ENCODE data around the gene TIMP3. TPM values are rescaled to one million over a fixed set of nuclear protein-coding genes. Genes with fewer than 3 reads are reported as not detected.

TIMP3 gene
- total RNA-seq, 1 donor from 2014 or later: not detected

DNA sequence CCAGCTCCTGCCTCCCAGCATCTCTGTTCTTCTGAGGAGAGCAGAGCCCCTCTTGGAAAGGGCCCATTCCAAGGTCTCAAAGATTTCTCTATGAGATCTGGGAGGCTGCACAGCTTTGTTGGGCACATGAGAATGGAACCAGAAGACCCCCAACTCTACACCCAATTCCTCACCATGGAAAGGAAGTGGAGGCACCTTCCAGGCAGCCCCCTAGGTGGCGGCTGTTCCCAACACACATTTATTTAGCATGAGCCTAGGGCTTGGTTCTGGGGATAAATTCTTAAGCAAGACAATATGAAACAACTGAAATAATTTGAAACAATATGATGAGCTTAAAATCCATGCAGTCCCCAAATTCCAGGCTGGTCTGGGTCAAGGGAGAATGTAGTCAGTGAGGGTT, 100.4 kb downstream of the TIMP3 start:
- Mint-ChIP-seq H3K9me3 (no peaks in the 10 kb centered on the region), H3K27ac (no peak overlapping the region), H3K27me3 (no peaks in the 10 kb centered on the region), H3K4me1 (no peaks in the 10 kb centered on the region), H3K4me3 (no peak overlapping the region), H3K36me3 (ENCODE audit: low read depth) (no peaks in the 10 kb centered on the region)
- intact Hi-C loops (cut with micrococcal nuclease): no loop called here
- no peak for DNase-seq

DNA sequence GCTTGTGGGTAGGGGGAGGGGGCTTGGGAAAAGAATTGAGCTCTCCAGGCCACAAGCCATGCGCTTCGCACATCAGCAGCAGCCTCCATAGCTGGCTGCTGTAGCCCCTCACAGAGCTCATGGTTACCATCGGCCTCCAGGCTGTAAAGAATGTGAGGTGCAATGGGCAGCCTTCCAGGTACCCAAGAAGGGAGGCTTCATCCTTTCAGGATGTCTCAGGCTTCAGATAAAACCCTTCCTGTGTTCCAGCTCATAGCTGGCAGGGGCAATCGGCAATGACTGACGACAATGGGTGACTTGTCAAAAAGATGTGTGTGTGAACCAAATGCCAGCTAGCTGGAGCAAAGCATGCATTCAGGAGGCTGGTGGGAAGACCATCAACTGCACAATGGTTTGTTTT, 102.0 kb downstream of the TIMP3 start:
- intact Hi-C loops (cut with micrococcal nuclease): no loop called here
- no peaks in the 10 kb centered on the region for H3K36me3 Mint-ChIP-seq (ENCODE audit: low read depth)
- no peak for DNase-seq
- H3K4me1 Mint-ChIP-seq: no peaks in the 10 kb centered on the region
- H3K27me3 Mint-ChIP-seq: no peaks in the 10 kb centered on the region
- no peak overlapping the region for H3K27ac Mint-ChIP-seq
- H3K9me3 Mint-ChIP-seq: no peaks in the 10 kb centered on the region
- H3K4me3 Mint-ChIP-seq: no peak overlapping the region

DNA sequence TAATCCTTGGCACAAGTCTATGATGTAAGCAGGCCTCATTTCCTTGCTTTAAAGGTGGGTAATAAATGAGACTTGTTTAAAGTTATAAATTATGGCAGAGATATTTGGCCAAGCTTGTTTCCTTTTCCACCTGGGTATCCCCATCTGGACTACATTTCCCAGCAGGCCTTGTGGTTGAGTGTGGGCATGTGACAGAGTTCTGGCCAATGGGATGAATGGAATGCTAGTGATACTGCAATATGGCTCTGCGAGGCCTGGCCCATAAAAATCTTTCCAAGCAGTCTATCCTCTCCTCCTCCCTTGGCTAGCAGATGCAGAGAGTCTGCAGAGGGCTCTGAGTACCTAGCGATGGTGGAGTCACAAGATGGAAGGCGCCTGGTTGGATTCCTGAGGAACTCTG, 102.5 kb downstream of the TIMP3 start:
- Mint-ChIP-seq H3K4me3 (no peak overlapping the region), H3K27ac (no peak overlapping the region), H3K4me1 (no peaks in the 10 kb centered on the region), H3K9me3 (no peaks in the 10 kb centered on the region), H3K27me3 (no peaks in the 10 kb centered on the region), H3K36me3 (ENCODE audit: low read depth) (no peaks in the 10 kb centered on the region)
- intact Hi-C loops (cut with micrococcal nuclease): no loop called here
- peak; percentile 63 for DNase-seq

DNA sequence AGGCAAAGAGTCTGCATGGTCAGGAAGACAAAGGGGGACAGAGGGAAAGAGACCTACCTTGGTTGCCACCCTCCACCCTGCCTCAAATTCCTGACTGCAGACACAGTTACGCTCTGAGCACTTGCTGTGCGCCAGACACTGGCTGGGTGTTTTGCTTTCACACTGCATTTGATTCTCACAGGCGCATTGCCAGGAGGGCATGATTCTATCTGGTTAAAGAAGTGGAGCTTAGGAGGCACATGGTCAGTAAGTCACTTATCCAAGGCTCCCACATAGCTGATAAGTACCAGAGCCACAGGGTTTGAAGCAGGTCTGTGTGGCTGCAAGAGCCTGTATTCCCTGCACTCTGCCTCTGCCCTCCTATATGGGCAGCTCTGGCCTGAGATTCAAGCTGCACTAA, 103.9 kb downstream of the TIMP3 start:
- Mint-ChIP-seq H3K9me3 (no peaks in the 10 kb centered on the region), H3K27me3 (no peaks in the 10 kb centered on the region), H3K4me1 (no peaks in the 10 kb centered on the region), H3K36me3 (ENCODE audit: low read depth) (no peaks in the 10 kb centered on the region), H3K27ac (no peak overlapping the region), H3K4me3 (no peak overlapping the region)
- intact Hi-C loops (cut with micrococcal nuclease): no loop called here
- no peak for DNase-seq

DNA sequence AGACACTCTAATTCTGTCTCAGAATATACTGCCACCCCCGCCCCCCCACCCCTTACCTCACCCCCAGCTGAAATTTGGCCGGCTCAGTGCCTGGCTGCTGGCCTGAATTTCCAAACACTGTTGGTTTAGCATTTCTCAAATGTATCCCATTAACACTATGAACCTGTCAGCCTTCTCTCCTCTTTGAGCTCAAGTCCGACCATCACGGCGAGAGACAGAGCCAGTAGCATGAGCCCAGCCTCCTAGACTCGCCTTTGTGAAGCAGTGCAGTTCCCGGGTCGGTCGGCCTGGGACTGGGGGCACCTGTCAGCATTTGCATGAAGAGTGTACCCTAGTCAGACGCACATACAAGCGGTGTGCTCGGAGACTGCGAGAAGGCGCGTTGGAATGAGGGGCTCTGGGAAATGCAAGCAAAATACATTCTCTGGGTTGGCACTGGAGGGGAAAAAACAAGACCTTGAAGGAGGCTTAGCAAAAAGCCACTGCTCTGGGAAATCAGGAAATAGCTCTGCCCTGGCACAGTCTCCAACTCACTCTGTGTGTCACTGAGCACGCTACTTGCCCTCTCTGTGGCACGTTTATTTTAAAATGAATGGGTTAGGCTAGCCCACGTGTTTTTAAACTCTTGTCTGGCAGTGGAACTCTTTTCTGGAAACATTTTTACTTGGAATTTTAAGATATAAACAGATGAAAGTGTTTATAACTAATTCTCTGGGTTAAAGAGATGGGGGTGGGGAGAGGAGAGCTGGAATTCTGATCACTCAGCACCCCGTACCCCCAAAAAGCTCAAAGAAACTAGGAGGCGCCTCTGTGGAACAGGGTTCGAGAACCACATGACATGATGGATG, 108.3 kb downstream of the TIMP3 start:
- no peaks in the 10 kb centered on the region for H3K9me3 Mint-ChIP-seq
- H3K36me3 Mint-ChIP-seq (ENCODE audit: low read depth): no peaks in the 10 kb centered on the region
- H3K4me1 Mint-ChIP-seq: no peaks in the 10 kb centered on the region
- no peak overlapping the region for H3K4me3 Mint-ChIP-seq
- no peaks in the 10 kb centered on the region for H3K27me3 Mint-ChIP-seq
- intact Hi-C loops (cut with micrococcal nuclease): no loop called here
- no peak for DNase-seq
- H3K27ac Mint-ChIP-seq: no peak overlapping the region

DNA sequence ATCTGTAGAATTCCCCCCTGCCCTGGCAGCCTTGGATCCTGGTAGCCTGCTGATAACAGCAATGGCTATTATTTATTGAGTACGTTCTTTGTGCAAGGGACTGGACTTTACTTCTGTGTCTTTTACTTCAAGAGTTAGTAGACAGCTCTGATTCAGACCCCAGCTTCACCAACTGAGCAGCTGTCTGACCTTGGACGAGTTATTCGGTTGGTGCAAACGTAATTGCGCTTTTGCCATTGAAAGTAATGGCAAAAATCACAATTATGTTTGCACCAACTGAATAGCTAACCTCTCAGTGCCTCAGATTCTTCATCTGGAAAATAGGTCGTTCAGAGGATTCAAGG, 108.9 kb downstream of the TIMP3 start:
- H3K36me3 Mint-ChIP-seq (ENCODE audit: low read depth): no peaks in the 10 kb centered on the region
- no peak overlapping the region for H3K27ac Mint-ChIP-seq
- H3K27me3 Mint-ChIP-seq: no peaks in the 10 kb centered on the region
- H3K4me3 Mint-ChIP-seq: no peak overlapping the region
- H3K9me3 Mint-ChIP-seq: peaks cover 2% of the 10 kb centered on the region
- intact Hi-C loops (cut with micrococcal nuclease): no loop called here
- no peaks in the 10 kb centered on the region for H3K4me1 Mint-ChIP-seq
- DNase-seq: no peak

DNA sequence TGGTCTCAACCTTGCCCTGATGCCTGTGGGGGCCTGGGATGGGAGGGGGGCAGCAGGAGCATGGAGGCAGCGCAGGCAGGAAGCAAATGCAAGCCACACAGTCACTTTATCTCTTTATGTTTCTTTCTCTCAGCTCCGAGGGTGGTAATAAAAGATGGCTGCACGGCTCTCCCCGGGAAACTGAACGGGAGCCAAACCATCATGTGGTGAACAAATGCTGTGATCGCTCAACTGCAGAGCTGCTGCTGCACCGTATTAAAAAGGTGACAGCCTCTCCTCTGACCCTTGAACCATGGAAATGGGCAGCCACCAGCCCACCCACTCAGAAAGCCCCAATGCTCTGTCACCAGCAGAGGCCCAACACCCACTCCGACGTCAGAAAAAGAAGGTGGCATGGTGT, 110.0 kb downstream of the TIMP3 start:
- Mint-ChIP-seq H3K27ac (no peak overlapping the region), H3K27me3 (no peaks in the 10 kb centered on the region), H3K4me3 (no peak overlapping the region), H3K4me1 (no peaks in the 10 kb centered on the region), H3K9me3 (peaks cover 4% of the 10 kb centered on the region), H3K36me3 (ENCODE audit: low read depth) (no peaks in the 10 kb centered on the region)
- intact Hi-C loops (cut with micrococcal nuclease): no loop called here
- no peak for DNase-seq
